Stimulated activated CD4-positive, alpha-beta T cell treated with anti-CD3 and anti-CD28 coated beads, Interleukin-4, amount 100 ng/mL, for 4 hours (primary cell): Measurements from ENCODE around the gene LIN28B.
A peak's percentile ranks its signal among the peaks of the same experiment; 100 is the strongest.
"Not testable (repeated sequence)": the region's sequence is repeated elsewhere in the genome, so short reads cannot be mapped to it uniquely, and the experiment has no call there.

Source experiments
- DNase-seq, 2 experiments: peaks; one replicate each; pipeline ENCODE4 v3.0.0-alpha.2; 2020

Gene LIN28B, protein sequence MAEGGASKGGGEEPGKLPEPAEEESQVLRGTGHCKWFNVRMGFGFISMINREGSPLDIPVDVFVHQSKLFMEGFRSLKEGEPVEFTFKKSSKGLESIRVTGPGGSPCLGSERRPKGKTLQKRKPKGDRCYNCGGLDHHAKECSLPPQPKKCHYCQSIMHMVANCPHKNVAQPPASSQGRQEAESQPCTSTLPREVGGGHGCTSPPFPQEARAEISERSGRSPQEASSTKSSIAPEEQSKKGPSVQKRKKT

DNA sequence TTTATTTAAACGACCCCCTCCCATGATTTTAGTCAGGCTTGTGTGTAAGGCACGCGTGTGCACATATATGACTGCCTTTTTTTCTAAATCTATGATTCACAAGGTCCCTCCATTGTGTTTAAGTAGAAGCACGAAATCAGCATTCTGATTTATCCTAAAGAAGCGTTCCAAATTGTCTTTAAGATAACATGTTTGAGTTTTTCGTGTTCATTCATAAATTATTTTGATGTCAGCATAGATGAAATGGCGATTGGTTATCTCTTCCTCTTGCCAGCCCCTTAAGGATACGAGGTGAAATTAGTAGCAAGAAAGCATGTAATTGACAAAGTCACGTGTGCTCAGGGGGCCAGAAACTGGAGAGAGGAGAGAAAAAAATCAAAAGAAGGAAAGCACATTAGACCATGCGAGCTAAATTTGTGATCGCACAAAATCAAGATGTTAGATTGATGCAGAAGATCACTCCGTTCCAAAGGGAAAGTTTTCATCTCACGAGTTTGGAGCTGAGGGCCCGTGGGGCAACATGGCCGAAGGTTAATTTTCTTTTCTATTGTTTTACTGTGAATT is at the start of gene LIN28B:
LIN28B (plus strand) TSS at position 377 of the 564 bp plus-strand sequence; CDS start at position 521, 144 bp downstream.
- no peak for DNase-seq

DNA sequence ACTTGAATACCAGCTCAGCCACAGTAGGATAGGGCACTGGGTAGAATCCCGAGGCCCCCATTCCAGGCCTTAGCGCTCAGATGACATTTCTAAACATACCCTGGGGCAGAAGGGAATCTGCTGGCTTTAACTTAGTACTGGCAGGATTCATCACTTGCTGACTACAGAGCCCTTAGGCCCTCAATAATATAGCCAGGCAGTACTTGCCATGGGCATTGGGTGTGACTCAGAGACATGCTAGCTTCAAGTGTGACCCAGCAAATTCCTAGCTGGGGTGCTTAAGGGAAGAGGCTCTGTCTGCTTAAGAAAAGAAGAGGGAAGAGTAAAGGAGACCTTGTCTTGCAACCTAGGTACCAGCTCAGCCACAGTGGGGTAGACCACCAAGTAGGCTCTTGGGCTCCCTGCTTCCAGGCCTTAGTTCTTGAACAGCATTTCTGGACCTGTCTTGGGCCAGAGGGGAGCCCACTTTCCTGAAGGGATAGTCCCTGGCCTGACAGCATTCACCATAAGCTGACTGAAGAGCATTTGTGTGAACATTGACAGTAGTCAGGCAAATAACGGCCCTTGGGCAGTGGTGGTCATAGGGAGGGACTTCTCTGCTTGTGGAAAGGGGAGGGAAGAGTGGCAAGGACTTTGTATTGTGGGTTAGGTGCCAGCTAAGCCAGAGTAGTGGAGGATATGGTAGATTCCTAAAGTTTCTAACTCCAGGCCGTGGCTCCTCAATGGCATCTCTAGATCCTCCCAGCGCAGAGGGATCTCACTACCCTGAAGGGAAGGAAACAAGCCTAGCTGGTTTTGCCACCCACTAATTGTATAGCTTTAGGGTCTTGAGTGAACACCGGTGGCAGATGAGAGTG is 48.6 kb upstream of the LIN28B start:
- no peak for DNase-seq

DNA sequence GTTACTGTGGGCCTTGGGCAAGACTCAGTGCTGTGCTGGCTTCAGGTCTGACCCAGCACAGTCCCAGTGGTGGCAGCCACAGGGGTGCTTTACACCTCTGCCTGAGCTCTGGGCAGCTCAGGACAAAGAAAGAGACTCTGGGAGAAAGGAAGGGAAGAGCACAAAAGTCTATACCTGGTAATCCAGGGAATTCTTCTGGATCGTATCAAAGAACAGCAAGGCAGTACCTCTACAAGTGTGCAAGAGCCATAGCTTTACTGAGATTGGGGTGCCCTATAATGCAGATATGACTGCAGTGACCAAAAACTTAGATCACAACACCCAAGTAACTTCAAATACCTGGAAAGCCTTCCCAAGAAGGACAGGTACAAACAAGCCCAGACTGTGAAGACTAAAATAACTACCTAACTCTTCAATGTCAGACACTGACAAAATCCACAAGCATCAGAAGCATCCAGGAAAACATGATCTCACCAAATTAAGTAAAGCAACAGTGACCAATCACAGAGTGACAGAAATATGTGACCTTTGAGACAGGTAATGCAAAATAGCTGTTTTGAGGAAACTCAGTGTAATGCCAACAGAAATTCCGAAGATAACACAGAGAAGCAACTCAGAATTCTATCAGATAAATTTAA is 47.9 kb upstream of the LIN28B start:
- no peak for DNase-seq

DNA sequence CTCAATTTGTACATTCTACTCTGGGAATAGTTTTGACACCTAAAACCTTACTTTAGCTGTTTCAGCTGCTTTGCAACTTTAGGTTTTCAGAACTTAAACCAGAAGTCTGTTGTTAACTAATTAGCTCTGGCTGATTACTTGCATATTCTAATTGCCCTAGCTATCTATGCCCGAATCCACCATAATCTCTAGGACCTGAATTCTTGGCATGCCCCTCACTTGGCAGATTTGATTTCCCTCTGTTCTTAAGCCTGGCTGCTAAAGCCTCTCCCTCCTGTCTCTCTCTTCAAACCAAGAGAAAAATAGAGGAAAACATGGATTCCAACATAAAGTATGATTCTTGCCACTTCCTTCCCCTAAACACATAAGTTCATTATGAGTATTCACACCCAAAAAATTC is 35.0 kb upstream of the LIN28B start:
- no peak for DNase-seq

DNA sequence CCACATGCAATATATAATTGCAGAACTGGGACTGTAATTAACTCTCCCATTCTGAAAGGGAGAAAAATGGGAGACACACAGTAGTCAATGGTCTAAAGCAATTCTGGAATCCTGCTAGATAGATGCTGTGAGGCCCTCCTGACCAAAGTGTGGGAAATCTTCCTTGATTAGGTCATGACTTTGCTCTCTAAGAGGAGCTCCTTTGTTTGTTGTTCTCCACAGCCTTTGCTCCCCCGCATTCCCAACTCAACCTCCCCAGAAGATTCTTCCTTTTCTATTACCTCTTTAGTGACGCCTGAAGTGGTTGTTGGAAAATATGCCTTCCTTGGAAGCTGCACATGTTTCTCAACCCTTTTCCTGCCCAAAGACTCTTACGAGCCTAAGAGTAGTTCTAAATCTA is 28.8 kb upstream of the LIN28B start:
- no peak for DNase-seq

DNA sequence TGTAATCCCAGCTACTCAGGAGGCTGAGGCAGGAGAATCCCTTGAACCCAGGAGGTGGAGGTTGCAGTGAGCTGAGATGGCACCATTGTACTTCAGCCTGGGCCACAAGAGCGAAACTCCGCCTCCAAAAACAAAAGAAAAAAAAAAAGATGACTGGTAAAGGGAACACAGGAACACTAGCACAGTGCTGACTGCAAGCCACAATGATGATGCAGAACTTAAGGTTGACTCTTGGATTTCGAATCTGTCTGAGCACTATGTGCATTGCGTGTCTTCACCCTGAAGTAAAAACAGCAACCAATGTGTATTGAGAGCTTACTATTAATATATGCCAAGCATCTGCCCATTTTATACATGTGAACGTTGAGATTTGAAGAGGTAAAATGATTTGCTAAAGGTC is 27.6 kb upstream of the LIN28B start:
- DNase-seq, result no peak

DNA sequence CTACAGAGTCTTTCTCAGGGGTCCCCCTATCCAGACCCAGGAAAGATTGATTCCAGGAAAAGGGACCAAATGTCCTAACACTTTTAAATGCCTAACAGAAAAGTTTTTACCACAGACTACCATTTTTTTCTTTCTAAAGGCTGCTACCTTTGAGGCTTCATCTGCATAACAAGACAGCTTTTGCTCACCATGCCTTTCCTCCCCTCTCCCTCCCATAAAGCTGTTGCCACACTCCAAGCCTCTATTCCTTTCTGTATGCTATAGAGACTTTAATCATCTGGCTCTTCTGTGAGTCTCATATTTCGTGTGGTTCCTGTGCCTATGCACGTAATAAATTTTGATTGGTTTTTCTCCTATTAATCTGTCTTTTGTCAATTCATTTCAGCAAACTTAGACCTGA is 26.0 kb upstream of the LIN28B start:
- DNase-seq, result no peak

DNA sequence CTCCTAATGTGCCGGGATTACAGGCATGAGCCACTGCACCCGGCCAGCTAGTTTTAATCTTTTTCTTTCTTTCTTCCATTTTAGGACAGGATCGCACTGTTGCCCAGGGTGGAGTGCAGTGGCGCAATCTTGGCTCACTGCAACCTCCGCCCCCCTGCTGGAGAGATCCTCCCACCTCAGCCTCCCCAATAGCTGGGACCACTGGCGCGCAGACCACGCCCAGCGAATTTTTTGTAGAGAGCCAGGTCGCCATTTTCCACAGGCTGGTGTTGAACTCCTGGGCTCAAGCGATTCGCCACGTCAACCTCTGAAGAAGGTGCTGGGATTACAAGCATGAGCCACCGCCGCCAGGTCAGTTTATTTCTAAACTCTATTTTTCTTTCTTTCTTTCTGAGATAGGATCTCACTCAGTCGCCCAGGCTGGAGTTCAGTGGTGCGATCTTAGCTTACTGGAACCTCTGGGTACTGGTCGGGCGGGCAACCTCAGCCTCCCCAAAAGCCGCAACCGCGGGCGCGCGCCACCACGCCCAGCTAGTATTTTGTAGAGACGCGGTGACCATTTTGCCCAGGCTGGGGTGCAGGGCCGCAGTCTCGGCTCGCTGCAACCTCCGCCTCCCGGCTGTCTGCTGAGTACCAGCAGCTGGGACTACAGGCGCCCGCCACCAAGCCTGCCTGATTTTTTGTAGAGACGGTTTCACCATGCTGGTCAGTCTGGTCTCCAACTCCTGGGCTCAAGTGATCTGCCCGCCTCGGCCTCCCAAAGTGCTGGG is 20.0 kb upstream of the LIN28B start:
- no peak for DNase-seq

DNA sequence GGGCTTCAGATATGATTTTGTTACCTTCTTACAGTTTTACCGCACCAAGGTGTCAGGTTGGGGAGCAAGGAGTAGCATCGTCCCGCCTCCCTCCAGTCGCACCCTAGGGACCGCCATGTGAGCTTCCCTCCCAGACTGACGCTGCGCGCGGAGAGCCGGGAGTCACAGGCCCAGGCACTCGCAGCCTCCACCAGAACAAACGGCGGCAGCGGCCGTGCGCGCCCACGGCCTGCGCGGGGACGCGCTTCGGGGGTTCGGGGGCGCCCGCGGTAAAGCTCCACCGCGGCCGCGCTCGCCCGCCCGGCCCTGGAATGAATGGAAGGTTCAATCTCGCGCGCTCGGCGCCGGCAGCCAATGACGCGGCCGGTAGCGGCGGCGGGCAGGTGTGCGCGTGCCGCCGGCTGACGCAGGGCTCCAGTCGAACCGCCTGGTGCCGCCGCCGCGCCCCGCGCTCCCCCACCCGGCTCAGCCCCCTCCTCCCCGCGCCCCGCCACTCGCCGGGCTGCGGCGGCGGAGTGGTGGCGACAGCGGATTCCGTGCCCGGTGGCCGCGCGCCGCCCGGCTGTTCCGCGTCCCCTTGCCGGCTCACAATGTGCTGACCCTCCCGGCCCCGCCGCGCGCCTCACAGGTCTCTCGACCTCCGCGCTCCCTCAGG is 16.5 kb upstream of the LIN28B start:
- DNase-seq, result no peak

DNA sequence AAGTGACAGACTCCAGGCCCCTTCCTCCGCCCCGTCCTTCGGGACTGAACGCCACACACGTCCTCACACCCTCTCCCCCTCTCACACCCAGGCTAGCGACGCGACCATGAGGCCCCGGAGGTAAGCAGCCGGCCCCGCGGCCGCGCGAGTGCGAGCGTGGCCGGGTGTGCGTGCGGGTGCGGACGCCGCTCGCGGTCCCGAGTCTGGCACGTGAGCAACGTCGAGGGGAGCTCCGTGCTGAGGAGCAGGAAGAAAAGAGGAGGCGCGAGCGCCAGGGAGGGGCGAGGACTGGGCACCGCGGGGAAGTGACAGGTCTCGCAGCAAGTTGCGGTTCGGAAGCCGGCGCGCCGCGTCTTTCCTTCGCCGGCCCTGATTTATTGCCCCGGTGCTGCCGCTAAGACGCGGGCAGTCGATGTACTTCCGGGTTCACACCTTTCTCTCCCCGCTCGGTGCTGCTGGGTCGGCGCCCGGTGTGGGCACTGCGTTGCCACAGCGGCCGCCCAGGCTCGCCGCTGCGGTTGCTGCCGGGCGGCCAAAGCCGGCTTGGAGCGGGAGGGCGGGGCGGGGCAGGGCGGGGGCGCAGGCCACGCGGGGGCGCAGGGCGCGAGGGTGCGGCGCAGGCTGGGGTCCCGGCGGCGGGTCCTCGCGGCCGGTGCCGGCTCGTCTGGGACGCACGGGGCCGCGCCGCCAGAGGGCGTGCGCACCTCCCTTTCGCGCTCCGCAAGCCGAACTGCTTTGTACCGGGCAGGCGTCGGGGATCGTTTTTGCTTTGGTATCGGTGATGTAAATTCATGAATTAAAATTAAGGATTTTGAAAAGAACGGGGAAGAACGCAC is 15.8 kb upstream of the LIN28B start:
- peak; percentile 3 to 40 for DNase-seq

DNA sequence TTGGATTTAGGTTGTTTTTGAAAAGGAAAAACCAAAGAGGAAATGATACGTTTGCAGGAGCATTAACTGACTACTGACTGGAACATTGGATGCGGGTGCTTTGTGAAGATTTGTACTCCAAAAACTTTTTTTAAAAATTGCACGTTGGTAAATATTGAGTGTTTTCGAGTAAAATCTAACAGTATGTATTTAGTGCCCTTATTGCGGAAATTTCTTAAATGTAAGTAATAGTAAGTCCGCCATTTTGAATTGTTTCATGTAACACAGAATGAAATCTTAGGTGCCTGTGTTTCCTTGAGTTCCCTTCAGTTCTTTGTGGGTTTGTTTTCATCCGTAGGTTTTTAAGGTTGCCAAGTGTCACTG is 15.2 kb upstream of the LIN28B start:
- DNase-seq, result no peak

DNA sequence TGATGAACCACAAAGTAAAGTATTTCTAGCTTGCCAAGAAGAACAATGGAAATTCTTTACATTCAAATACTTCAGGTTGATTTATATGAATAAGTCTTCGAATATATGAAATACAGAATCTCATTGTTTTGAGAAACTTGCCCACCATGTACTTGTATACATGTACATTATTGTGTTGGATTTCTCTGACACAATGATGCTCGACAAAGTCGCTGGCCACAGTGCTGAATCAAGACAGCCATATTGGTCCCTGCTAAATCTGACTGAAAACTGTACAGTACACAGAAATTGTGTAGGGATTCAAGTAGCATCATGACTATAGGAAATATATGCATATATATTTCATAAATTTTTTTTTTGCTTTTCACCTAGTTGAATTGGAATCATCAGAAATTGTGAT is 13.1 kb upstream of the LIN28B start:
- DNase-seq, result no peak

DNA sequence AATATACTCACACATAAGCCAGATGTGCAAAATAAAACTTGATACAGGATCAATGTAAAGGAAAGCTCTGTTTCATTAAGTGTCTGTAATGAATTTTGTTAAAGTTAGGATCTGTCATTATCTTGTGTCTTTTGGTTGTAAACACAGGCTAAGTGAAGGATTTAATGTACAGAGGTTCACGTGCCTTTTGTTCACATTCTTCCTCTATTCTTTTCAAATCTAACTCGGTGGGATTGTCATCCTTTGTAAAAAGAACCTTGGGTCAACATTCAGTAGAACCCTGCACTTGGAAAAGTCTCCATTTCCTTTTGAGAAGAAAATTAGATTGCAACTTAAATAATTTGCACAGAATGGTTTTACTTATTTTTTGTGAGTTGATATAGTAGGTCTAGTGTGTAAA is 7.7 kb upstream of the LIN28B start:
- no peak for DNase-seq

DNA sequence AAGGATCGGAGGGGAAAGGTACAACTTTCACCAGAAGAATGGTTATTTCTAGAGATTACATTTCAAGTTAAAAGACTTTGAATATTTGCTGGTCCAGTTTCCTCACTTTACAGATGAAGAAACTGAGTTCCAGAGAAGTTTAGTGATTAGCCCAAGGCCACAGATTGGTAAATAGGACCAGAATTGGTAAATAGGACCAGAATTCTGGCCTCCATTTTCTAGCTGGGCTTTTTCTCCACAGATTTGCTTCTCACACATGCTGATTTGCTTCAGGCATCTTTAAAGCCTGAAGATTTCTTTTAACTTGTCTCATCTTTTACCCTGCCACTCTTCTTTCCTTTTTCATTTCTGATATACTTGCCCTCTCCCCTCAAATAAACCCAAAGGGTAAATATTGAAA is 5.2 kb upstream of the LIN28B start:
- DNase-seq, result no peak

DNA sequence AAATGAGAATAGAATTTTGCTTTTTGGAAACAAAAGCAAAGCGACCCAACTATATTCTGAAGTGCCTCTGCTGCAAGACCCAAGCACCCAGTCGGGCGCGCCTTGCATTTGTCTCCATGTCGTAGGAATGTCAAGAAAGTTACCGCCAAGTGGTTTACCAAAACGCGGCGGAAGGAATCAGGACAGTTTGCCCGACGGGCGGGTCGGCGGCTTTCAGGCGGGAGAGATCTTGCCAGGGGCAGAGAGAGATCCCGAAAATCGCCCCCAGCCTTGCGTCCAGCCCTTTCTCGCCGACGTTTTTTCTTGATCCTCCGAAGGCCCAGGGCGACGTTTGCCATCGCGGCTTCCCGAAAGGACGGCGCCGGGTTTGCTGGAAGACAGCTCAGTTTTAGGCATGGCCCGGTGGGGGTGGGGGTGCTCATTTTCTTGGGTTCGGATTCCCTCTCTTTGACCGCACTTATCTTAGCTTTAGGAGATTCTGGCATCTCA is 4.0 kb upstream of the LIN28B start:
- no peak for DNase-seq

DNA sequence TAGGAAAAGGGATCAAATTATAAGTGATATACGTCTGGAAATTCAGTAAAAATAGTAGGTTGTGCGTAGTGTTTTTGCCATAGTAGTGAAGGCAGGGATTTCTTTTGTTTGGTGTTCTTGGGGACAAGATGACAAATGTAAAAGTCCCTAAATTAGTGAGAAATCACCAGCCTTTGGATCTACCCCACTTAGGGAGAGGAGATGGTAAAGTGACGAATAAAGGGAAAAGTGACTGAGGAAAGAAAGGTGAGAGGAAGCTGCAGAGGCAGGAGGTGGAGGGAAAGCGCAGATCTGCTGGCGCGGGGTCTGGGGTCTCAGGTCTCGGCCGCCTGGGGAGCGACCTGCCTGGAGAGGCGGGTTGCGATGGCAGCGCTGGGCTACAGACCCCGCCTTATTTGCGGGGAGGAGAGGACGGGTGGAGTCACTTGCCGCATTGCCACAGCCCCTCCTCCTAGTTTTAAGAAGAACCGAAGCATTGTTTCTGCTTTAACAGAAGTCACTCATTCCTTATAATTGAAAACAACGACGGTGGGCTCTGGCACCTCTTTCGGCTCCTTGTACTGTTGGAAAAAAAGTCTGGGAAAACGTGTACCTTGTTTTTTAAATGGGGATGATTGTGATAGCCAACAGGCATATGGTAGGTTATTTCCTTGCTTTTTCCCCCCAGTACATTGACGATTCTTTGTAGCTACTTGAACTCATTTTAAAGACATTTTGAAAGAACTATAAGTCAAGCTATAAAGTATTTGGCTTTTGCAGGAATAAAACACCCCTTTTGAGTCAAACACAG is 3.3 kb upstream of the LIN28B start:
- DNase-seq, result not testable (repeated sequence)

DNA sequence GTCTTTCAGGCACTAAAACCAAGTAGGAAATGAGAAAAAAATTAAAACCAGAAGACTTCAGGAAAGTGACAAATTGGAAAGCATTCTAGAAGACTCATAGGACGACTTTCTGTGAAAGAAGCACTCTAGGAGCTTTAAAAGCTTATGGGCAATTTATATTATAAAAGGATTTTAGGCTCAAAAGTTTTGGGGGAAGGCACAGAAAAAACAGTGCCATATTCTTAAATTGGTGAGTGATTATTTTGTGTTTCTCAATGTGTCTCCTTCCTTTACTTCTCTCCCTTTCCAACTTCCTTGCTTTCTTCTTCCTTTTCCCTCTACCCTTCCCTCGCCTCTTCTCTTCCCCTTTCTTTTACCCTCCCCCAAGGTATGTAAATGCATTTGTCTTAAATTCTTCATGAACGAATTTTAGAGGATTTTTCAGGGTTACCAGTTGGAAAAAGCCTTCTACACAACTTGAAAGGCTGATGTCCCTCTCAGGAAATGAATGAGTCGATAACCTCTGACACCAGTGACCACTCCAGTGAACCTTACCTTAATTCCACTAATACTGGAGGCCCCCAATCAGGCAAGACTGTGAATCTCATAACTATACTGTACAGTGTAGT is 2.6 kb upstream of the LIN28B start:
- DNase-seq, result no peak

DNA sequence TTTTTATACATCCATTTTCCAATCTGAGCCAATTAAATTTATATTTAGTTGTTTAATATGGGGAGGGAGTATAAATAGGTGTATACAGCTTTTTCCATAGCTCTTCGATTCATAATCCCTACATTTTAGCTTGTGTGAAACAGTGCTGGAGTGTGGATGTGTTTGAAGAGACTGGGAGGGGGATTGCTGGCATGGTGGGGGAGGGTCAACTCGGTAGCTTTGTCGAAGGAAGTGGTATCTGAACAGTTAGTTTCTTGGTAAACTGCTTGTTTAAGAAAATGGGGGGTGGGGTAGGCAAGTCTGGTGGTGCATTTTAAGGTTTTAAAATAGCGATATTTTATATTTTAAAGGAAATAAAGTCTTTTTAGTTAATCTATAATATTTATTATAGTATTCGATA is 1.4 kb upstream of the LIN28B start:
- DNase-seq, result no peak

DNA sequence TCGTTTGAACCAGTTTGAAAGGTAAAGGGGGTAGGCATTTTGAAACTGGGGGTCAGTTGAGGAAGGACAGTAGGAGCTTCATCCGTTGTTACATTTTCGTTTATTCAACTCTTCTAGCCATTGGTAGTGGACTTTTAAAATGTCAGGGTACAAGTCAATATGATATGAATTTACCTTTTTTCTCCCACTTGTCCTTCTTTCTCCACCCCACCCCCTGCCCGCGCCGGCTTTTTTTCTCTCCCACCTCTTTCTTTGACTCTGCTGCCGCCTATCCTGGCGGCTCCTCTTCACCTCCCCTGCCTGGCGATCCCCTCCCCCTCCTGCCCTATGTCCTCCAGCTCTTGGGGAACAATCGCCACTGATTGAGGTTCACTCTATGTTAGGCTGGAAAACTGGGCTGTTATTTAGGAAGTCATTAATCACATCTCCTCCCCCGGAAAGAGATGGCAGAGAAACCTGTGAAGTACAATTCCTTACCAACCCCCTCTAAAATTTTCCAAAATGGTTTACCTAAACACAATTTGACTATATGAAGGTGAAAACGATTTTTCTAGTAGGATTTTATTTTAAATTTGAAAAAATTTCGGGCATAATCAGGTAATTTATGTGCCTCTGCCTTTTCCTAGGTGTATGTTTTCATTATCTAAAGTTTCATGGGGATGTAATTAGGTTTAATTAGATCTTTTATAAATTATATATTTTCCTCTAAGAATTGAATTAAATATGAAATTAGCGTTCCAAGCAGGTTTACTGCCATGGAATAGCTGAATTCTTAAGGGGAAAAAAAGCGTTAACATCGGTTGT is 778 bp upstream of the LIN28B start:
- DNase-seq, result no peak
